ENCODE measurements around the gene KRTAP10-7. TPM values are rescaled to one million over a fixed set of nuclear protein-coding genes. Genes with fewer than 3 reads are reported as not detected.
A peak's percentile ranks its signal among the peaks of the same experiment; 100 is the strongest.
"Not testable (repeated sequence)": the region's sequence is repeated elsewhere in the genome, so short reads cannot be mapped to it uniquely, and the experiment has no call there.

The KRTAP10-7 gene
- total RNA-seq: not detected
- long read RNA-seq: 0 reads

- DNase-seq; ATAC-seq; intact Hi-C loops (cut with DNase I, micrococcal nuclease): not testable (repeated sequence)
Observed at GRCh38 chr21:44600118-44600978, at the start of gene KRTAP10-7. TSS of gene KRTAP10-7 (plus strand) at chr21:44600597. CDS start at chr21:44600622, 25 bp downstream.

GRCh38 chr21:44550807-44551206, 49.6 kb upstream of the KRTAP10-7 start:
- ATAC-seq: no peak
- no peak for DNase-seq
- intact Hi-C loops (cut with DNase I, micrococcal nuclease): no loop called here

- DNase-seq (peak in 1 of 2 donors; percentile 12), ATAC-seq (peak; percentile 60)
- intact Hi-C loops (cut with DNase I, micrococcal nuclease): no loop called here
Observed at GRCh38 chr21:44551340-44551961, 48.9 kb upstream of the KRTAP10-7 start, which contains the start of gene KRTAP10-2. TSS of gene KRTAP10-2 (minus strand) at chr21:44551505. CDS start at chr21:44551458, 47 bp downstream.

GRCh38 chr21:44552136-44552535, 48.3 kb upstream of the KRTAP10-7 start:
- intact Hi-C loops (cut with DNase I, micrococcal nuclease): no loop called here
- ATAC-seq (no peak), DNase-seq (no peak)

GRCh38 chr21:44552681-44553080, 47.7 kb upstream of the KRTAP10-7 start:
- intact Hi-C loops (cut with DNase I, micrococcal nuclease): no loop called here
- ATAC-seq (no peak), DNase-seq (no peak)

- no peak for ATAC-seq
- intact Hi-C loops (cut with DNase I, micrococcal nuclease): no loop called here
- DNase-seq: no peak
Observed at GRCh38 chr21:44555200-44555875, 45.1 kb upstream of the KRTAP10-7 start.

- no peak for ATAC-seq
- DNase-seq: no peak
- intact Hi-C loops (cut with DNase I, micrococcal nuclease): no loop called here
Observed at GRCh38 chr21:44556879-44557278, 43.5 kb upstream of the KRTAP10-7 start.

- DNase-seq (no peak), ATAC-seq (no peak)
- intact Hi-C loops (cut with DNase I, micrococcal nuclease): no loop called here
Observed at GRCh38 chr21:44557491-44558328, 42.7 kb upstream of the KRTAP10-7 start.

GRCh38 chr21:44558329-44558675, 42.1 kb upstream of the KRTAP10-7 start:
- DNase-seq; intact Hi-C loops (cut with DNase I, micrococcal nuclease); ATAC-seq: not testable (repeated sequence)

GRCh38 chr21:44558695-44559094, 41.7 kb upstream of the KRTAP10-7 start, which contains the start of gene KRTAP10-3:
TSS of gene KRTAP10-3 (minus strand) at chr21:44558795. CDS start at chr21:44558715, 80 bp downstream.
- intact Hi-C loops (cut with DNase I, micrococcal nuclease): no loop called here
- no peak for ATAC-seq
- no peak for DNase-seq

GRCh38 chr21:44564099-44564498, 36.3 kb upstream of the KRTAP10-7 start:
- ATAC-seq (no peak), DNase-seq (no peak)

GRCh38 chr21:44564886-44565598, 35.4 kb upstream of the KRTAP10-7 start:
- no peak for ATAC-seq
- intact Hi-C loops (cut with DNase I, micrococcal nuclease): no loop called here
- no peak for DNase-seq

More at GRCh38 chr21:44564099-44564498, 36.3 kb upstream of the KRTAP10-7 start:
- intact Hi-C loops (cut with DNase I, micrococcal nuclease): no loop called here

- DNase-seq (no peak), ATAC-seq (no peak)
- intact Hi-C loops (cut with DNase I, micrococcal nuclease): no loop called here
Observed at GRCh38 chr21:44566403-44566802, 34.0 kb upstream of the KRTAP10-7 start.

GRCh38 chr21:44567481-44568171, 32.8 kb upstream of the KRTAP10-7 start:
- no peak for DNase-seq
- no peak for ATAC-seq
- intact Hi-C loops (cut with DNase I, micrococcal nuclease): no loop called here

- no peak for ATAC-seq
- intact Hi-C loops (cut with DNase I, micrococcal nuclease): no loop called here
Observed at GRCh38 chr21:44568261-44568660, 32.1 kb upstream of the KRTAP10-7 start.

GRCh38 chr21:44568667-44569556, 31.5 kb upstream of the KRTAP10-7 start:
- ATAC-seq (peak; percentile 56), DNase-seq (no peak)
- intact Hi-C loops (cut with DNase I, micrococcal nuclease): no loop called here

More at GRCh38 chr21:44568261-44568660, 32.1 kb upstream of the KRTAP10-7 start:
- no peak for DNase-seq

Measured in left colon (tissue), 2 donors.